ENCODE data around the gene OR5K4. TPM values are rescaled to one million over a fixed set of nuclear protein-coding genes. Genes with fewer than 3 reads are reported as not detected.

The OR5K4 gene
- total RNA-seq, 4 donors from 2014 or later = not detected

DNA sequence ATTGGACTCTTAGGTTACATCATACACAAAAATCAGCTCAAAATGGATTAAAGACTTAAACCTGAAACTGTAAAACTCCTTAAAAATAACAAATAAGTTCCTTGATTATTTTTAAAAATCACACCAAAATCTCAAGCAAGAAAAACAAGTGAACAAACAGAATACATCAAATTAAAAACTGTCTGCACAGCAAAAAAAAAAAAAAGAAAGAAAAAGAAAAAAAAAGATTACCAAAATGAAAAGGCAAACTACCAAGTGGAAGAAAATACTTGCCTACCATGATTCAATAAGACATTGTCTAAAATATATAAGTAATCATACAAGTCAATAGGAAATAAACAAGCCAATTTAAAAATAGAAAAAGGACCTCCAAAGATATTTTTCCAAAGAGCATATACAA is 17.5 kb downstream of the OR5K4 start:
- DNase-seq = no peak
- H3K36me3 ChIP-seq = no peaks in the 10 kb centered on the region
- no peaks in the 10 kb centered on the region for H3K9me3 ChIP-seq
- no peak overlapping the region for H3K4me3 ChIP-seq
- H3K27ac ChIP-seq = no peak overlapping the region
- intact Hi-C loops (cut with DNase I) = no loop called here
- H3K4me1 ChIP-seq = no peaks in the 10 kb centered on the region
- H3K27me3 ChIP-seq = no peaks in the 10 kb centered on the region
- TF ChIP-seq POLR2A (IDR thresholded peaks at IDR 0.05) (no peak), CTCF (IDR thresholded peaks at IDR 0.05) (no peak)

DNA sequence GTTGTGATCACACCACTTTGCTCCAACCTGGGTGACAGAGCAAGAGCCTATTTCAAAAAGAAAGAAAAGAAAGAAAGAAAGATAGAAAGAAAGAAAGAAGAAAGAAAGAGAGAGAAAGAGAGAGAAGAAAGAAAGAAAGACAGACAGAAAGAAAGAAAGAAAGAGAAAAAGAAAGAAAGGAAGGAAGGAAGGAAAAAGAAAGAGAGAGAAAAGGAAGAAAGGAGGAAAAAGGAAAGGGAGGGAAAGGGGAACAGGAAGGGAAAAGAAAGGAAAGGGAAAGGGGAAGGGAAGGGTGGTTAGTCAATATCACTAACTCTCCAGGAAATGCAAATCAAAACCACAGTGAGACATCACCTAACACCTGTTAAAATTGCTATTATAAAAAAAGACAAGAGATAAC is 18.2 kb downstream of the OR5K4 start:
- TF ChIP-seq POLR2A (IDR thresholded peaks at IDR 0.05) = no peak
- TF ChIP-seq CTCF (IDR thresholded peaks at IDR 0.05) = no peak
- Histone ChIP-seq H3K9me3 (no peaks in the 10 kb centered on the region), H3K36me3 (no peaks in the 10 kb centered on the region), H3K4me1 (no peaks in the 10 kb centered on the region), H3K27me3 (no peaks in the 10 kb centered on the region), H3K4me3 (no peak overlapping the region), H3K27ac (no peak overlapping the region)
- DNase-seq = no peak
- intact Hi-C loops (cut with DNase I) = no loop called here

DNA sequence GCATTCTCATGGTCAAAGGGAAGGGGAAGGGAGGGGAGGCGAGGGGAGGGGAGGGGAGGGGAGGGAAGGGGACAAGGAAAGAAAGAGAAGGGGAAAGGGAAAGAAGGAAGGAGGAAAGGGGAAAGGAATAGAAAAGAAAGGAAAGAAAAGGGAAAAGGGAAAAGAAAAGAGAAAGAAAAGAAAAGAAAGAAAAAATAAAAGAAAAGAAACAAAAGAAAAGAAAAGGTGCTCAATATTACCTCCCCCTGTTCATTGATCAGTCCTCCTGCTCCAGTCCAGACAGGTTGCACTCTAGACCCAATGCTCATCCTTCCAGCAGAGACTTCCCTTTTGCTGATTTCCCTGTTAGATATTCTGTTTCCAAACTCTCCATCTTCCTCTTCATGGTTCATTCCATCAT is 18.8 kb downstream of the OR5K4 start:
- H3K4me1 ChIP-seq = no peaks in the 10 kb centered on the region
- no peaks in the 10 kb centered on the region for H3K36me3 ChIP-seq
- no peak overlapping the region for H3K27ac ChIP-seq
- intact Hi-C loops (cut with DNase I) = no loop called here
- TF ChIP-seq CTCF (IDR thresholded peaks at IDR 0.05) (no peak), POLR2A (IDR thresholded peaks at IDR 0.05) (no peak)
- H3K4me3 ChIP-seq = no peak overlapping the region
- 100% methylated on average over 1 of the region's 1 CpG; no CpG with 5 or more reads in 1 of the 2 donors for WGBS, 2 donors
- H3K9me3 ChIP-seq = no peaks in the 10 kb centered on the region
- H3K27me3 ChIP-seq = no peaks in the 10 kb centered on the region
- DNase-seq = no peak

DNA sequence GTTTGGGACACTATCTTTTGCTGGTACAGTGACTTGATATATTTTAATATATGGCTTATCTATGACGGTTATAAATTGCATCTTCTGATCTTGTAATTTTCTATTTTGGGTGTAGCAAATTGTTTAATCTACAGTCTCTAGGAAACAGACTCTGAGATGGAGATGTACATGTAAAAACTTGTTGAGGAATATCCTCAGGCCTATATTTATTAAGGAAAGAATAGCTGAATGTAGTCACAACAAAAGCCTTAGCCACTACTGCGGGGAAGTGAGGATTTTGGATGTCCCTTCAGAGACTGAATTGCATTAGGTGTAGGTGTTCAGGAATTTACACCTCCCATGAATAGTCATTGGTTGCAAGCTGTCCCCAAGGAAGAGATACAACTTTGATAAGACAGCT is 23.0 kb downstream of the OR5K4 start:
- no peak for DNase-seq
- WGBS, 2 donors = 42 to 44% methylated on average over 2 of the region's 2 CpGs
- TF ChIP-seq POLR2A (IDR thresholded peaks at IDR 0.05) = no peak
- TF ChIP-seq CTCF (IDR thresholded peaks at IDR 0.05) = no peak
- no peaks in the 10 kb centered on the region for H3K4me1 ChIP-seq
- no peak overlapping the region for H3K4me3 ChIP-seq
- H3K36me3 ChIP-seq = no peaks in the 10 kb centered on the region
- H3K27me3 ChIP-seq = no peaks in the 10 kb centered on the region
- intact Hi-C loops (cut with DNase I) = no loop called here
- no peak overlapping the region for H3K27ac ChIP-seq
- no peaks in the 10 kb centered on the region for H3K9me3 ChIP-seq

DNA sequence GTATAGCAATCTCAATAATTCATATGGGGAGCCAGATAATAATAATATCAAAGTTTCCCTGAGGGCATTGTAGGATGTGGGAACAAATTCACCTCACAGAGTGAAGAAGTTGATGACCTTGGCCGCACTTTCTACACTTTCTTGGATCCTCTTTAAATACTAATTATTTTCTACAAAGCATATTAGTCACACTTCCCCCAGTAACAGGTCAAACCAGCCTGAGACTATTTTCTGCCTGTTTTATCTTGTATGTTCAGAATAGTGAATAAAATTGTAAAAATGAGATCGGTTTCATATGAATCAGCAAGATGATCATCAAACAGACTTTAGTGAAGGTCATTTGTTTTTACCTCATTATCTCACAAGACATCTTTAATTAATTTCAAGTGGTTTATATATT is 34.5 kb downstream of the OR5K4 start:
- 33 to 48% methylated on average over 2 of the region's 2 CpGs for WGBS, 2 donors
- Histone ChIP-seq H3K27me3 (no peaks in the 10 kb centered on the region), H3K27ac (no peak overlapping the region), H3K9me3 (no peaks in the 10 kb centered on the region), H3K4me3 (no peak overlapping the region), H3K4me1 (peaks cover 0 to 16% (median 0%) of the 10 kb centered on the region in 3 donors), H3K36me3 (no peaks in the 10 kb centered on the region)
- intact Hi-C loops (cut with DNase I) = no loop called here
- DNase-seq = no peak
- TF ChIP-seq CTCF (IDR thresholded peaks at IDR 0.05) = no peak
- no peak for TF ChIP-seq POLR2A (IDR thresholded peaks at IDR 0.05)
